ENCODE results near the gene GRM1. TPM values are rescaled to one million over a fixed set of nuclear protein-coding genes. Genes with fewer than 3 reads are reported as not detected.

The GRM1 gene
- total RNA-seq, 1 donor from 2014 or later: not detected

- no peak for DNase-seq (ENCODE audit: extremely low spot score in 2 of 2)
- no peaks in the 10 kb centered on the region for H3K9me3 ChIP-seq
- no peak overlapping the region for H3K27ac ChIP-seq
- no peaks in the 10 kb centered on the region for H3K36me3 ChIP-seq
- no peaks in the 10 kb centered on the region for H3K27me3 ChIP-seq
- TF ChIP-seq CTCF (IDR thresholded peaks at IDR 0.05): no peak
- TF ChIP-seq POLR2A (IDR thresholded peaks at IDR 0.05): no peak
- no peak for TF ChIP-seq POLR2AphosphoS5 (IDR thresholded peaks at IDR 0.05; ENCODE audit: insufficient read depth in 1 of 2, low read depth in 1 of 2)
- no peak overlapping the region for H3K4me3 ChIP-seq
- H3K4me1 ChIP-seq: no peaks in the 10 kb centered on the region
- intact Hi-C loops (cut with DNase I): no loop called here
Measured at GRCh38 chr6:146364816-146365594, 336.1 kb downstream of the GRM1 start.

- Histone ChIP-seq H3K36me3 (no peaks in the 10 kb centered on the region), H3K27me3 (no peaks in the 10 kb centered on the region), H3K27ac (no peak overlapping the region), H3K4me3 (no peak overlapping the region), H3K9me3 (no peaks in the 10 kb centered on the region), H3K4me1 (no peaks in the 10 kb centered on the region)
- intact Hi-C loops (cut with DNase I): no loop called here
- TF ChIP-seq POLR2AphosphoS5 (IDR thresholded peaks at IDR 0.05; ENCODE audit: insufficient read depth in 1 of 2, low read depth in 1 of 2) (no peak), POLR2A (IDR thresholded peaks at IDR 0.05) (no peak), CTCF (IDR thresholded peaks at IDR 0.05) (no peak)
- no peak for DNase-seq (ENCODE audit: extremely low spot score in 2 of 2)
Measured at GRCh38 chr6:146367061-146367460, 338.2 kb downstream of the GRM1 start.

DNA sequence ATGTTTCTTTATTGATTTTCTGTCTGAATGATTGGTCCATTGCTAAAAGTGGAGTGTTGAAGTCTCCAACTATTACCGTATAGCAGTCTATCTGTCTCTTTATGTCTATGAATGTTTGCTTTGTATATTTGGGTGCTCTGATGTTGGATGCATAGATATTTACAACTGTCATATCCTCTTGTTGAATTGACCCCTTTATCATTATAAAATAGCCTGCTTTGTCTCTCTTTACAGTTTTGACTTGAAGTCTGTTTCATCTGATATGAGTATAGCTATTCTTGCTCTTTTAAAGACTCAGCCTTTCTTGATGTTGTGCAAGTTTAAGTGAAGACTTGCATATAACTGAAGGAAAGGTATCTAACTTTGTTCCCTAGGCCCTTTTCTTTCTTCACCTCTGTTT is 341.0 kb downstream of the GRM1 start:
- no peaks in the 10 kb centered on the region for H3K36me3 ChIP-seq
- no peak for DNase-seq (ENCODE audit: extremely low spot score in 2 of 2)
- no peaks in the 10 kb centered on the region for H3K4me1 ChIP-seq
- H3K4me3 ChIP-seq: no peak overlapping the region
- no peaks in the 10 kb centered on the region for H3K9me3 ChIP-seq
- TF ChIP-seq POLR2AphosphoS5 (IDR thresholded peaks at IDR 0.05; ENCODE audit: insufficient read depth in 1 of 2, low read depth in 1 of 2): no peak
- no peak for TF ChIP-seq POLR2A (IDR thresholded peaks at IDR 0.05)
- TF ChIP-seq CTCF (IDR thresholded peaks at IDR 0.05): no peak
- no peak overlapping the region for H3K27ac ChIP-seq
- H3K27me3 ChIP-seq: no peaks in the 10 kb centered on the region
- intact Hi-C loops (cut with DNase I): no loop called here

DNA sequence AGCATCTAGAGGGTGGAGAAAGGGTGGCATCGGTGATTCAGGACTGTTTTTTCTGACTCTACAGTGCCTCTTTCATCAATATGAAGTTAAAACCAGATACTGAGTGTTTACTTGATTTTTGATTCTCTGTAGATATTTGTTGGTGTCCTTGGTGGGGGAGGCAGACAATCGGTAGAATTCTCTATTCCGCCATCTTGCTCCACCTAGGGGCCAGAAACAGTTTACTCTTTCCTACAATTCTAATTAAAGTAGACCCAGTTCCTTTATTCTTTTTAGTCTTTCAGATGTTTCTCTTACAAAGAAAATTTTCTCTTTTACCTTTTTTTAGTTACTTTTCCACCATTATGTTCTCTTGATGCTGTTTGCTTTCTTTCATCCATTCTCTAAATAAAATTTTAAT is 352.6 kb downstream of the GRM1 start:
- no peak for DNase-seq (ENCODE audit: extremely low spot score in 2 of 2)
- intact Hi-C loops (cut with DNase I): no loop called here
- Histone ChIP-seq H3K27me3 (no peaks in the 10 kb centered on the region), H3K4me3 (no peak overlapping the region), H3K36me3 (no peaks in the 10 kb centered on the region), H3K9me3 (no peaks in the 10 kb centered on the region), H3K4me1 (no peaks in the 10 kb centered on the region), H3K27ac (no peak overlapping the region)
- TF ChIP-seq CTCF (IDR thresholded peaks at IDR 0.05) (no peak), POLR2A (IDR thresholded peaks at IDR 0.05) (no peak), POLR2AphosphoS5 (IDR thresholded peaks at IDR 0.05; ENCODE audit: insufficient read depth in 1 of 2, low read depth in 1 of 2) (no peak)

GRCh38 chr6:146388736-146389364 is 360.0 kb downstream of the GRM1 start:
- intact Hi-C loops (cut with DNase I): no loop called here
- DNase-seq (ENCODE audit: extremely low spot score in 2 of 2): no peak
- no peaks in the 10 kb centered on the region for H3K9me3 ChIP-seq

More at GRCh38 chr6:146388736-146389364, 360.0 kb downstream of the GRM1 start:
- Histone ChIP-seq H3K36me3 (no peaks in the 10 kb centered on the region), H3K27me3 (no peaks in the 10 kb centered on the region), H3K27ac (no peak overlapping the region), H3K4me1 (no peaks in the 10 kb centered on the region), H3K4me3 (no peak overlapping the region)
- TF ChIP-seq CTCF (IDR thresholded peaks at IDR 0.05): no peak
- no peak for TF ChIP-seq POLR2AphosphoS5 (IDR thresholded peaks at IDR 0.05; ENCODE audit: insufficient read depth in 1 of 2, low read depth in 1 of 2)
- TF ChIP-seq POLR2A (IDR thresholded peaks at IDR 0.05): no peak
